ENCODE results near the gene KIR3DL1.
"Not testable (repeated sequence)": the region's sequence is repeated elsewhere in the genome, so short reads cannot be mapped to it uniquely, and the experiment has no call there.

GRCh38 chr19:54770511-54770910 is 45.8 kb upstream of the KIR3DL1 start:
- not testable (repeated sequence) for TF ChIP-seq POLR2A, TAF1, POLR2AphosphoS5 (IDR thresholded peaks at IDR 0.05; ENCODE audit: low read depth, low read length)

Data from GM12891 (cell line).